HCT116 (cell line): ENCODE measurements around the gene KANK3. TPM values are rescaled to one million over a fixed set of nuclear protein-coding genes. Genes with fewer than 3 reads are reported as not detected.
A peak's percentile ranks its signal among the peaks of the same experiment; 100 is the strongest.

Experiments
- ATAC-seq: fragments of 200-7000 bp; cut with Tn5 transposase; 2 replicates; pipeline ENCODE4 v1.9.1; 2020; ENCODE audit warnings: mild to moderate bottlenecking, moderate library complexity
- BruUV-seq: library from RNA; stranded (reverse); fragments of 400-500 nt; replicated peaks from 2 replicates; lab custom pipeline; 2021; lab: Mats Ljungman, UMichigan
- CTCF ChIA-PET: fragments of 300-600 bp; sonication (Branson Sonifier 250); formaldehyde crosslinking; loops from one replicate; lab custom pipeline; 2021; ENCODE audit warnings: antibody characterized with exemption; lab: Charles Lee
- POLR2A ChIA-PET: fragments of 300-600, 350-600 bp; sonication (Branson Sonifier 250); formaldehyde crosslinking; loops from one replicate; lab custom pipeline; 2021; ENCODE audit warnings: antibody characterized with exemption; lab: Charles Lee
- RAD21 ChIA-PET, 2 experiments: fragments of 300-600 bp; sonication (Branson Sonifier 250); formaldehyde crosslinking; loops; one replicate each; lab custom pipeline; 2023; ENCODE audit warnings: low total read pairs in 2 of 2; ENCODE audit not compliant: uncharacterized antibody in 2 of 2, unreplicated experiment in 2 of 2, low non-redundant PET in 1 of 2; lab: Charles Lee
- DNase-seq: peaks from one replicate; pipeline ENCODE4 v3.0.0-alpha.2; 2010; ENCODE audit warnings: low read depth, low spot score
- H2AFZ ChIP-seq: fragments of 200-600 bp; shearing (Covaris generic), sonication (generic); 2 replicates; pipeline ENCODE4 v1.6.1; 2017; ENCODE audit warnings: low read depth, mixed run types, mixed read lengths, antibody characterized with exemption, low read length; ENCODE audit not compliant: poor library complexity, severe bottlenecking
- H3K27ac ChIP-seq: 2 replicates; pipeline ENCODE4 v1.5.1; 2012; ENCODE audit warnings: low read depth, low read length
- H3K27me3 ChIP-seq: fragments of 200-600 bp; sonication (generic); 2 replicates; pipeline ENCODE4 v1.6.1; 2016; ENCODE audit warnings: mixed run types, low read length, mixed read lengths; ENCODE audit not compliant: insufficient read depth
- H3K36me3 ChIP-seq, 2 experiments: fragments of 200-500 bp in 1 of 2; fragments of 200-600 bp in 1 of 2; sonication (Bioruptor generic) in 1 of 2; sonication (generic) in 1 of 2; 2 replicates each; pipeline versions ENCODE4 v1.5.1 to v1.6.1; 2014 to 2016; ENCODE audit warnings: low read length in 2 of 2, inconsistent platforms in 1 of 2, mixed read lengths in 1 of 2, mixed run types in 1 of 2; ENCODE audit not compliant: insufficient read depth in 2 of 2, control insufficient read depth in 1 of 2
- H3K4me1 ChIP-seq, 2 experiments: fragments of 200-600 bp in 1 of 2; sonication (generic) in 1 of 2; 2 replicates each; pipeline versions ENCODE4 v1.5.1 to v1.6.1; 2012 to 2017; ENCODE audit warnings: low read length in 2 of 2, inconsistent platforms in 1 of 2, mild to moderate bottlenecking in 1 of 2, mixed read lengths in 1 of 2, mixed run types in 1 of 2, moderate library complexity in 1 of 2; ENCODE audit not compliant: insufficient read depth in 2 of 2, control insufficient read depth in 1 of 2
- H3K4me2 ChIP-seq: fragments of 200-600 bp; sonication (generic); 2 replicates; pipeline ENCODE4 v1.6.1; 2017; ENCODE audit warnings: mixed run types, low read length, mixed read lengths
- H3K4me3 ChIP-seq, 2 experiments: fragments of 200-600 bp in 1 of 2; sonication (generic) in 1 of 2; replicated peaks in 1 of 2; 2 replicates each; pipeline ENCODE4 v1.5.1; 2011 to 2016; ENCODE audit warnings: low read length in 2 of 2, control low read depth in 1 of 2, low read depth in 1 of 2, mild to moderate bottlenecking in 1 of 2, mixed read lengths in 1 of 2, mixed run types in 1 of 2
- H3K79me2 ChIP-seq: fragments of 200-600 bp; sonication (generic); 2 replicates; pipeline ENCODE4 v1.6.1; 2017; ENCODE audit warnings: mild to moderate bottlenecking, mixed run types, low read length, moderate library complexity, mixed read lengths; ENCODE audit not compliant: insufficient read depth
- H3K9ac ChIP-seq: fragments of 200-600 bp; sonication (generic); 2 replicates; pipeline ENCODE4 v1.6.1; 2016; ENCODE audit warnings: low read length, mixed read lengths
- H3K9me2 ChIP-seq: fragments of 200-600 bp; sonication (generic), shearing (Covaris generic); 2 replicates; pipeline ENCODE4 v1.6.1; 2017; ENCODE audit warnings: mixed run types, mild to moderate bottlenecking, moderate library complexity; ENCODE audit not compliant: insufficient read depth
- H3K9me3 ChIP-seq, 2 experiments: fragments of 200-500 bp in 1 of 2; fragments of 200-600 bp in 1 of 2; sonication (Bioruptor generic) in 1 of 2; sonication (generic) in 1 of 2; 2 replicates each; pipeline ENCODE4 v1.6.1; 2014 to 2017; ENCODE audit warnings: low read length in 2 of 2, mixed read lengths in 2 of 2, inconsistent platforms in 1 of 2, low read depth in 1 of 2, mild to moderate bottlenecking in 1 of 2, mixed run types in 1 of 2, moderate library complexity in 1 of 2; ENCODE audit not compliant: control insufficient read depth in 1 of 2, insufficient read depth in 1 of 2
- H4K20me1 ChIP-seq: fragments of 200-600 bp; sonication (generic), shearing (Covaris generic); 2 replicates; pipeline ENCODE4 v1.6.1; 2017; ENCODE audit warnings: mixed run types, mild to moderate bottlenecking, moderate library complexity; ENCODE audit not compliant: insufficient read depth
- CEBPB ChIP-seq: IDR thresholded peaks from 2 replicates; pipeline ENCODE4 v1.6.1; 2012; ENCODE audit warnings: low read depth
- CTCF ChIP-seq, 3 experiments: fragments of 200-600 bp in 1 of 3; sonication (generic) in 1 of 3; IDR thresholded peaks in 2 of 3; conservative IDR thresholded peaks in 1 of 3; 2 replicates each; pipeline ENCODE4 v1.5.1; 2012 to 2017; ENCODE audit warnings: low read depth in 2 of 3, low read length in 2 of 3, antibody characterized with exemption in 1 of 3, borderline replicate concordance in 1 of 3, control low read depth in 1 of 3, mild to moderate bottlenecking in 1 of 3, mixed read lengths in 1 of 3, mixed run types in 1 of 3, moderate library complexity in 1 of 3; ENCODE audit not compliant: insufficient read depth in 1 of 3
- ELF1 ChIP-seq: IDR thresholded peaks from 2 replicates; pipeline ENCODE4 v1.6.1; 2012; ENCODE audit warnings: low read depth, borderline replicate concordance
- EZH2 ChIP-seq: fragments of 200-600 bp; sonication (generic); IDR thresholded peaks from 2 replicates; pipeline ENCODE4 v1.6.1; 2017; ENCODE audit warnings: antibody characterized with exemption, mixed run types
- EZH2phosphoT487 ChIP-seq: fragments of 200-600 bp; IDR thresholded peaks from 2 replicates; pipeline ENCODE4 v1.6.1; 2018; ENCODE audit warnings: antibody characterized with exemption, borderline replicate concordance
- MAX ChIP-seq: IDR thresholded peaks from 2 replicates; pipeline ENCODE4 v1.6.1; 2012
- POLR2A ChIP-seq: IDR thresholded peaks from 2 replicates; pipeline ENCODE4 v1.7.0; 2011; ENCODE audit warnings: borderline replicate concordance; ENCODE audit not compliant: insufficient read depth, insufficient read length; ENCODE audit errors: extremely low read depth
- POLR2AphosphoS5 ChIP-seq: IDR thresholded peaks from 2 replicates; pipeline ENCODE4 v1.6.1; 2011; ENCODE audit warnings: mild to moderate bottlenecking, low read depth, low read length, moderate library complexity
- SIN3A ChIP-seq: IDR thresholded peaks from 2 replicates; pipeline ENCODE4 v1.6.1; 2012; ENCODE audit warnings: low read depth
- SP1 ChIP-seq: IDR thresholded peaks from 2 replicates; pipeline ENCODE4 v1.6.1; 2012; ENCODE audit warnings: low read depth
- SRF ChIP-seq: IDR thresholded peaks from 2 replicates; pipeline ENCODE4 v1.6.1; 2012; ENCODE audit warnings: low read depth
- TCF7L2 ChIP-seq: IDR thresholded peaks from 2 replicates; pipeline ENCODE4 v1.7.0; 2011; ENCODE audit warnings: borderline replicate concordance, inconsistent platforms; ENCODE audit not compliant: insufficient read depth, insufficient read length; ENCODE audit errors: extremely low read depth
- ZBTB33 ChIP-seq: IDR thresholded peaks from 2 replicates; pipeline ENCODE4 v1.6.1; 2011; ENCODE audit warnings: mild to moderate bottlenecking, low read length, moderate library complexity; ENCODE audit not compliant: insufficient replicate concordance; ENCODE audit errors: extremely low read depth
- ZFX ChIP-seq: fragments of 450-650 bp; IDR thresholded peaks from 2 replicates; pipeline ENCODE4 v1.6.1; 2017
- intact Hi-C: fragments of 100-400 bp; cut with micrococcal nuclease; formaldehyde crosslinking; loops from 2 replicates; pipeline ENCODE4 v1.10.0; 2022
- total RNA-seq: library from RNA; stranded (reverse); gene quantifications from one replicate; pipeline ENCODE4 v1.2.1, GENCODE V29; 2021; ENCODE audit not compliant: unreplicated experiment

KANK3 gene
- total RNA-seq, 1 experiment from 2014 or later = 21.7 TPM

- RAD21 ChIA-PET = interaction anchor here (0.6 to 0.8 kb wide), 2 partner anchors 18 to 319 kb away, joined by 3 read pairs; no protein-coding TSS in a partner anchor
These were observed 8.4 kb downstream of the KANK3 start for GRCh38 chr19:8334458-8335342.

More at GRCh38 chr19:8334458-8335342, 8.4 kb downstream of the KANK3 start:
- peak overlapping the region; percentile 97 for H3K4me2 ChIP-seq
- H4K20me1 ChIP-seq = no peaks in the 10 kb centered on the region
- peak; percentile 82 for DNase-seq
- POLR2A ChIA-PET = interaction anchor here (0.6 to 4.5 kb wide), 10 partner anchors 9 to 179 kb away, joined by 3 to 37 read pairs (median 4); partner anchors contain the start of genes HNRNPM, KANK3, NDUFA7 and RAB11B
- no peaks in the 10 kb centered on the region for H3K36me3 ChIP-seq
- H2AFZ ChIP-seq = no peak overlapping the region
- H3K9me2 ChIP-seq = no peaks in the 10 kb centered on the region
- peak overlapping the region; percentile 90 for H3K9ac ChIP-seq
- BruUV-seq = no TSS peak
- no peaks in the 10 kb centered on the region for H3K9me3 ChIP-seq
- H3K27ac ChIP-seq = peak overlapping the region; percentile 100
- CTCF ChIA-PET = interaction anchor here (0.9 to 3.5 kb wide), 14 partner anchors 8 to 414 kb away, joined by 3 to 21 read pairs (median 4); partner anchors contain the start of genes SNAPC2 and TIMM44
- TF ChIP-seq POLR2A = peak; percentile 56
- no peak for TF ChIP-seq SP1
- no peak for TF ChIP-seq ELF1
- peak; percentile 83 for TF ChIP-seq ZFX
- TF ChIP-seq CTCF (IDR thresholded peaks at IDR 0.05 in 2 of 3, conservative IDR thresholded peaks at IDR 0.05 in 1 of 3; ENCODE audit: borderline replicate concordance in 1 of 3, insufficient read depth in 1 of 3, low read depth in 2 of 3, low read length in 2 of 3) = no peak
- no peak for TF ChIP-seq SRF
- TF ChIP-seq CEBPB = no peak
- TF ChIP-seq ZBTB33 = no peak
- TF ChIP-seq POLR2AphosphoS5 = peak; percentile 55
- no peak for TF ChIP-seq EZH2phosphoT487
- no peak for TF ChIP-seq TCF7L2
- TF ChIP-seq EZH2 = no peak
- TF ChIP-seq MAX = peak; percentile 67; the same call in 1 of the 2 replicates
- TF ChIP-seq SIN3A = no peak
- intact Hi-C loops = loop anchor here (10.0 kb wide), 1 partner anchor 180 kb away; no protein-coding TSS in a partner anchor
- peaks cover 15% of the 10 kb centered on the region for H3K79me2 ChIP-seq
- no peaks in the 10 kb centered on the region for H3K27me3 ChIP-seq
- peak overlapping the region; percentile 71 to 82 for H3K4me3 ChIP-seq
- peaks cover 18 to 31% of the 10 kb centered on the region in 2 experiments for H3K4me1 ChIP-seq
- peak; percentile 83 for ATAC-seq
